BLaER1 treated with 17β-estradiol and CSF1 and Interleukin-3, amounts not matched to agents 10 nM and 100 nM (cell line): Measurements from ENCODE around the gene INTS15.
"Not testable (repeated sequence)": the region's sequence is repeated elsewhere in the genome, so short reads cannot be mapped to it uniquely, and the experiment has no call there.

Source experiments
- H3K27ac ChIP-seq, 11 experiments: shearing (Covaris generic); formaldehyde crosslinking; 2 replicates each; pipeline ENCODE4 v1.8.1; 2022
- H3K27me3 ChIP-seq, 11 experiments: shearing (Covaris generic); formaldehyde crosslinking; 2 replicates each; pipeline ENCODE4 v1.8.1; 2022
- H3K36me3 ChIP-seq, 11 experiments: shearing (Covaris generic); formaldehyde crosslinking; 2 replicates each; pipeline ENCODE4 v1.8.1; 2022
- H3K4me1 ChIP-seq, 10 experiments: shearing (Covaris generic); formaldehyde crosslinking; 2 replicates each; pipeline ENCODE4 v1.8.1; 2022
- H3K4me2 ChIP-seq, 11 experiments: shearing (Covaris generic); formaldehyde crosslinking; 2 replicates each; pipeline ENCODE4 v1.8.1; 2022
- H3K4me3 ChIP-seq, 10 experiments: shearing (Covaris generic); formaldehyde crosslinking; 2 replicates each; pipeline ENCODE4 v1.8.1; 2022
- H3K9ac ChIP-seq, 11 experiments: shearing (Covaris generic); formaldehyde crosslinking; 2 replicates each; pipeline ENCODE4 v1.8.1; 2022
- H3K9me3 ChIP-seq, 11 experiments: shearing (Covaris generic); formaldehyde crosslinking; replicated peaks in 1 of 11; 2 replicates each; pipeline ENCODE4 v1.8.1; 2022
- H4K20me1 ChIP-seq, 11 experiments: shearing (Covaris generic); formaldehyde crosslinking; 2 replicates each; pipeline ENCODE4 v1.8.1; 2022
- Cebpa-rat ChIP-seq, 11 experiments: shearing (Covaris generic); IDR thresholded peaks; 2 replicates each; pipeline ENCODE4 v1.8.1; 2022

INTS15 gene

DNA sequence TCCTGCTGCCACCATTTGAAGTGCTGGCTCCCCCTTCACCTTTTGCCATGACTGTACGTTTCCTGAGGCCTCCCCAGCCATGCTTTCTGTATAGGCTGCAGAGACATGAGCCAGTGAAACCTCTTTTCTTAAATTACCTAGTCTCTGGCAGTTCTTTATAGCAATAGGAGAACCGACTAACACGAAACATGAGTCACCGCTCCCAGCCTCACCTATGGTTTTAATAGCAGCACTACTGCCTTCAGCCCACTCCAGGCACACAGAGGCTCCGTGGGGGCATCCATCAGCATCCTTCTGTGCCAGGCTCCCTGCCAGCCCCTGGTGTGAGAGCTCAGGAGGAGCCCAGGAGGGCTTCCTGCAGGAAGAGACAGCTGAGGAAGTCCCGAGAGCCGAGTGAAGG, 41.8 kb downstream of the INTS15 start:
- no peaks in the 10 kb centered on the region for H3K36me3 ChIP-seq
- H3K27ac ChIP-seq = no peak overlapping the region
- TF ChIP-seq Cebpa-rat (IDR thresholded peaks at IDR 0.05) = no peak
- H3K4me3 ChIP-seq = no peak overlapping the region
- peaks cover 27 to 39% (median 34%) of the 10 kb centered on the region in 10 experiments for H3K4me1 ChIP-seq
- no peaks in the 10 kb centered on the region for H4K20me1 ChIP-seq
- H3K4me2 ChIP-seq = no peak overlapping the region
- no peaks in the 10 kb centered on the region for H3K27me3 ChIP-seq
- no peak overlapping the region for H3K9ac ChIP-seq
- H3K9me3 ChIP-seq = peaks cover 0 to 32% (median 7%) of the 10 kb centered on the region in 11 experiments; a peak in 15 of 22 replicates

DNA sequence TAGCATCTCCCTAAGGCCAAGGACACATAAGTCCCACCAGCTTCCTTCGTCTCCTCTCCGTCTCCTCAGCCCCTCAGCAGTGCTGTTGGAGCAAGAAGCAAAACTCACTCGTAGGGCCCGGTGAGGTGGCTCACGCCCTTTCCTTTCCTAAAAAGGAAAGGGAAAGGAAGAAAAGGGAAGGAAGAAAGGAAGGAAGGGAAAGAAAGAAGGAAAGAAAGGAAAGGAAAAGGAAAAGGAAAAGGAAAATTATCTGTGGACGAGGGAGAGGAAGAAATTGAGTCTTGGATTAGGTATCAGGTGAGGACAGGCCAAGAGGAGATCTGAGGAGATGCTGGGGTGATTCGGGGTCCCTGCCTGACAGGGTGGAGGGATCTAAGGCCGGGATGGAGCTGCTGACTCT, 44.2 kb downstream of the INTS15 start:
- no peaks in the 10 kb centered on the region for H3K27me3 ChIP-seq
- H3K9me3 ChIP-seq = peaks cover 0 to 32% (median 7%) of the 10 kb centered on the region in 11 experiments; a peak in 15 of 22 replicates
- no peak for TF ChIP-seq Cebpa-rat (IDR thresholded peaks at IDR 0.05)
- H3K4me1 ChIP-seq = peaks cover 38 to 56% (median 50%) of the 10 kb centered on the region in 10 experiments
- peak overlapping the region in 9 of 11 experiments; percentile 62 to 97 (median 91); a peak in 16 of 22 replicates for H3K27ac ChIP-seq
- H3K4me2 ChIP-seq = peak overlapping the region; percentile 8 to 97 (median 47); a peak in 20 of 22 replicates
- H3K36me3 ChIP-seq = peaks cover 2 to 6% (median 5%) of the 10 kb centered on the region in 11 experiments; a peak in 13 of 22 replicates
- H3K9ac ChIP-seq = peak overlapping the region in 1 of 11 experiments; percentile 29; a peak in 1 of 22 replicates
- peaks cover 6 to 16% (median 9%) of the 10 kb centered on the region in 11 experiments; a peak in 15 of 22 replicates for H4K20me1 ChIP-seq
- H3K4me3 ChIP-seq = no peak overlapping the region

DNA sequence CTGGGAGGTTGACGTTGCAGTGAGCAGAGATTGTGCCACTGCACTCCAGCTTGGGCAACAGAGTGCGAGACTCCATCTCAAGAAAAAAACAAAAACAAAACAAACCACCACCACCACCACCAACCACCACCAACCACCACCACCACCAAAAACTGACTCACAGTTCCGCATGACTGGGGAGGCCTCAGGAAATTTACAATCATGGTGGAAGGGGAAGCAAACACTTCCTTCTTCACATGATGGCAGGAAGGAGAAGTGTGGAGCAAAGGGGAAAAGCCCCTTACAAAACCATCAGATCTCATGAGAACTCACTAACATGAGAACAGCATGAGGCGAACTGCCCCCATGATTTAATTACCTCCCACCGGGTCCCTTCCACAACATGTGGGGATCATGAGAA, 45.1 kb downstream of the INTS15 start:
- H3K4me2 ChIP-seq = peak overlapping the region in 10 of 11 experiments; percentile 81 to 97 (median 88); a peak in 20 of 22 replicates
- H3K9ac ChIP-seq = peak overlapping the region in 9 of 11 experiments; percentile 26 to 92 (median 55); a peak in 13 of 22 replicates
- not testable (repeated sequence) for H3K27me3 ChIP-seq
- peaks cover 0 to 35% (median 7%) of the 10 kb centered on the region in 11 experiments; a peak in 16 of 22 replicates for H3K9me3 ChIP-seq
- peaks cover 48 to 64% (median 59%) of the 10 kb centered on the region in 10 experiments for H3K4me1 ChIP-seq
- peaks cover 11 to 16% (median 14%) of the 10 kb centered on the region in 11 experiments; a peak in 21 of 22 replicates for H3K36me3 ChIP-seq
- peak in 8 of 11 experiments; percentile 23 to 68 (median 42); a peak in 8 of 22 replicates for TF ChIP-seq Cebpa-rat (IDR thresholded peaks at IDR 0.05)
- H3K4me3 ChIP-seq = peak overlapping the region in 6 of 10 experiments; percentile 4 to 46 (median 22); a peak in 2 of 20 replicates
- peak overlapping the region; percentile 79 to 98 (median 94) for H3K27ac ChIP-seq
- H4K20me1 ChIP-seq = peaks cover 9 to 26% (median 18%) of the 10 kb centered on the region in 11 experiments; a peak in 15 of 22 replicates

DNA sequence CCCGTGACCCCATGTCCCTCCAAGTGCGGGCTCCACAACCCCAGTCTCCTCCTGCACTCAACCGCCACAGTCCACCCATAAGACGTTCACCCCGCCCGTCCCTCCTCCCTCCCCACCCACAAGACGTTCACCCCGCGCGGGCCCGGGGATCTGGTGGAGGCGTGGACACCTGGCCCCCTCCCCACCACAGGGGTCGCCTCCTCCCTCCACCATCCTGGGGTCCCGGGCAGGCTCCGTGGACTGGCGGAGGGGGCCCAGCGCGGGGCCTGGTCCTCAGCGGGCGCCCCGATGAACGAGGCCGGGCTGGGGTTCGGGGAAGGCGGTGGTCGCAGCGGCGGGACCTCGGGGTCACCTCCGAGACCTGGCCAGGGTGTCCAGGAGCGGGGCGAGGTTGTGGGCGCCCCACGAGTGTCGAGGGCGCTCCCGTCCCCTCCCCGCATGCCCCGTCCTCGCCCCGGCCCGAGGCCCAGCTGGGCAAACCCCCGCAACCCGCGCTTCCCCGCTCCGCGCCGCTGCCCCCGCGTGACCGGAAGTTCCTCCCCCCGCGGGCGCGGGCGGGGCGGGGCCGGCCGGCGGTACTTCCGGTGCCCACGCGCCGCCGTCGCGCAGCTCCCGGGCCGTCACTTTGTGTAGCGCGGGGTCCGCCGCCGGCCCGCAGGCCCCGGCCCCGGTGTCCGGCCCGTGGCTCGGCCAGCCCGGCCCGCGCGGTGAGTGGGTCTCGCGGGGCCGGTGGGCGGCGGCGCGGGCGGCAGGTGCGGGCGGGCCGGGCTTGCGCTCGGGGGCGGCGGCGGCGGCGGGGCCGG, 47.1 kb downstream of the INTS15 start, which contains the start of gene ZNF316:
TSS of gene ZNF316 (plus strand) at position 578 of the 803 bp plus-strand sequence. CDS start 5,092 bp downstream, outside the sequence.
- no peak for TF ChIP-seq Cebpa-rat (IDR thresholded peaks at IDR 0.05)
- H4K20me1 ChIP-seq = peaks cover 22 to 45% (median 38%) of the 10 kb centered on the region in 11 experiments; a peak in 21 of 22 replicates
- peaks cover 55 to 67% (median 60%) of the 10 kb centered on the region in 10 experiments for H3K4me1 ChIP-seq
- peaks cover 31 to 35% (median 33%) of the 10 kb centered on the region in 11 experiments for H3K36me3 ChIP-seq
- H3K9me3 ChIP-seq = peaks cover 0 to 41% (median 7%) of the 10 kb centered on the region in 11 experiments; a peak in 16 of 22 replicates
- H3K9ac ChIP-seq = peak within 1 kb of the TSS; percentile 83 to 98 (median 89)
- no peaks in the 10 kb centered on the region for H3K27me3 ChIP-seq
- peak within 1 kb of the TSS; percentile 74 to 96 (median 84) for H3K4me3 ChIP-seq
- peak within 1 kb of the TSS; percentile 81 to 97 (median 92) for H3K4me2 ChIP-seq
- peak within 1 kb of the TSS; percentile 91 to 98 (median 94) for H3K27ac ChIP-seq

DNA sequence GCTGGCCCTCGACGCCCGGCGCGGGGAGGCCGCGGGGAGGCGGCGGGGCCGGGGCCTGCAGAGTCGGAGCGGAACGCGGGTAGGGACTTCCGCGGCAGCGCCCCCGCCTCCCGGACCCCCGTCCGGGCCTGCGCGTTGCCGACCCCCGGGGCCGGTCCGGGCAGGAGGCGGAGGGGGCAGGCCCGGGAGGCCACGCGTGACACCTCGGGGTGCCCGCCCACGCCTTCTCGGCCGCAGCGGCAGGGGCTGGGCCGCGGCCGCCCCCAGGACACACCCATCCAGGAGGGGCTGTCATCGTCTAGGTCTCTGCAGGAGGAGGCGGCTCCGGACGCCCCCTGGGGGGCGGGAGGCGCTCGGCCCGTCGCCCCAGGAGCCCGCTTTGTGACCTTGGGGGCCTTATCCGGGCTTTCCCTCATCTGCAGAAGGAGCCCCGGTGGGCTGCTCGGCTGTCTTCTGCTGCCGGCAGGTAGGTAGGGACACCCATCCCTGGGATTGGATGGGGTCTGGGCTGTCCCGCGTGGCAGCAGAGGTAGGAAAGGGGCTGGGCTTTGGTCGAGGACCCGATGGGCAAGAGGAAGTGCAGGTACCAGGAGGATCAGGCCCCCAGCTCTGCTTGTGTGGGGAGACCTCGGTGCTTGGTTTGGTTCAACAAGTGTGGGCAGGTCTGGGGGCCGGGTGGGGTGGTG, 47.9 kb downstream of the INTS15 start:
- Histone ChIP-seq H3K27me3 (no peaks in the 10 kb centered on the region), H3K9me3 (peaks cover 0 to 41% (median 7%) of the 10 kb centered on the region in 11 experiments; a peak in 16 of 22 replicates), H4K20me1 (peaks cover 28 to 53% (median 46%) of the 10 kb centered on the region in 11 experiments; a peak in 21 of 22 replicates), H3K4me3 (peak overlapping the region; percentile 74 to 96 (median 84)), H3K36me3 (peaks cover 38 to 43% (median 41%) of the 10 kb centered on the region in 11 experiments), H3K4me1 (peaks cover 55 to 67% (median 60%) of the 10 kb centered on the region in 10 experiments), H3K9ac (peak overlapping the region; percentile 83 to 98 (median 89)), H3K27ac (peak overlapping the region; percentile 91 to 98 (median 94)), H3K4me2 (peak overlapping the region; percentile 81 to 97 (median 92))
- TF ChIP-seq Cebpa-rat (IDR thresholded peaks at IDR 0.05) = no peak

DNA sequence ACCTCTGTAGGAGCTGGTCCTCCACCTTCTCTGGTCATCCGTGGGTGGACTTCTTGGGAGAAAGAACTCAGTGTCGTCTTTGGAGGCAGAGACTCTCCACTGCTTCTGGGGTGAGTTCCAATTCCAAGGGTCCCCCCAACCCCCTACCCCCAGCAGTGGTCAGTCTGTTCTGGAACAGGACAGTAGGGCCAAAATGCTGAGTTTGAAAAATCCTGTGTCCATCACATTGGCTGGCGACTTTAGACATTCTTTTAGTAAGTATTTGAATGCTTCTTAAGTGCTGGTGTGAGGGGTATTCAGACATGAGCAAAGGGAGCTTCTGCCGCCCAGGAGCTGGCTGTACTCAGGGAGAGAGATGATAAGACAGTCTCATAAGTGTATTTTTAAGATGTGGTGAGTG, 49.2 kb downstream of the INTS15 start:
- Histone ChIP-seq H3K36me3 (peaks cover 52 to 56% (median 54%) of the 10 kb centered on the region in 11 experiments), H4K20me1 (peaks cover 42 to 66% (median 59%) of the 10 kb centered on the region in 11 experiments), H3K27ac (peak overlapping the region in 5 of 11 experiments; percentile 11 to 91 (median 45); a peak in 6 of 22 replicates), H3K9ac (peak overlapping the region in 9 of 11 experiments; percentile 87 to 98 (median 89); a peak in 10 of 22 replicates), H3K4me2 (peak overlapping the region; percentile 81 to 97 (median 92)), H3K27me3 (no peaks in the 10 kb centered on the region), H3K4me1 (peaks cover 50 to 62% (median 55%) of the 10 kb centered on the region in 10 experiments), H3K4me3 (peak overlapping the region in 9 of 10 experiments; percentile 74 to 96 (median 84); a peak in 14 of 20 replicates), H3K9me3 (peaks cover 0 to 36% (median 7%) of the 10 kb centered on the region in 11 experiments; a peak in 16 of 22 replicates)
- TF ChIP-seq Cebpa-rat (IDR thresholded peaks at IDR 0.05) = no peak

DNA sequence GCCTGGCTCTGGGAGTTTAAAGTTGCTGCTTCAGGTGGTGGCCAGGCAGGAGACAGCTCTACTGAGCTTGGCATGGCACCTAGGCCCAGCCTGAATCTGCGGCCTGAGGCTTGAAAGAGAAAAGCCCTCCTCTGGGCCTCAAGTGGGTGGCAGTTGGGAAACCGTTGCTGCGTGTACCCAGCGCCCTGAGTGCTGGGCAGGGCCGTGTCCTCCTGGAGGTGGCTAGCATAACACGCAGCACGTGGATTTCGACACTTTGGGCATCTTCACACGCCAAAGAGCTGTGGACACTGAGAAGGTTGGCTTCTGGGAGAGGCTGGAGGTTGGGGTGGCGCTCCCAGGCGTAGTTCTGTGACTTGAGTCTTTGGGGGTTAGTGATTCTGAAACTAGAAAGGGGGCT, 49.8 kb downstream of the INTS15 start:
- H3K4me2 ChIP-seq = peak overlapping the region; percentile 81 to 97 (median 92)
- TF ChIP-seq Cebpa-rat (IDR thresholded peaks at IDR 0.05) = no peak
- H3K9ac ChIP-seq = peak overlapping the region in 4 of 11 experiments; percentile 24 to 98 (median 92); a peak in 2 of 22 replicates
- H3K9me3 ChIP-seq = peaks cover 0 to 30% (median 7%) of the 10 kb centered on the region in 11 experiments; a peak in 16 of 22 replicates
- peak overlapping the region in 3 of 10 experiments; percentile 11 to 96 (median 39); a peak in 4 of 20 replicates for H3K4me3 ChIP-seq
- peaks cover 48 to 72% (median 59%) of the 10 kb centered on the region in 11 experiments for H4K20me1 ChIP-seq
- no peaks in the 10 kb centered on the region for H3K27me3 ChIP-seq
- H3K27ac ChIP-seq = peak overlapping the region in 8 of 11 experiments; percentile 1 to 91 (median 28); a peak in 10 of 22 replicates
- H3K36me3 ChIP-seq = peaks cover 58 to 62% (median 60%) of the 10 kb centered on the region in 11 experiments
- H3K4me1 ChIP-seq = peaks cover 44 to 56% (median 49%) of the 10 kb centered on the region in 10 experiments
